AG09319 (cell line): ENCODE data around the gene C14orf180.
"Not testable (repeated sequence)": the region's sequence is repeated elsewhere in the genome, so short reads cannot be mapped to it uniquely, and the experiment has no call there.

ENCODE experiments used
- DNase-seq: peaks from one replicate; pipeline ENCODE4 v3.0.0-alpha.2; 2010; ENCODE audit warnings: low read depth; ENCODE audit errors: extremely low read depth
- TF ChIP-seq, protein P1 (sequence below): IDR thresholded peaks from 2 replicates; pipeline ENCODE4 v1.5.1; 2011; ENCODE audit warnings: low read depth, mild to moderate bottlenecking, inconsistent platforms, low read length, moderate library complexity

The C14orf180 gene

DNA sequence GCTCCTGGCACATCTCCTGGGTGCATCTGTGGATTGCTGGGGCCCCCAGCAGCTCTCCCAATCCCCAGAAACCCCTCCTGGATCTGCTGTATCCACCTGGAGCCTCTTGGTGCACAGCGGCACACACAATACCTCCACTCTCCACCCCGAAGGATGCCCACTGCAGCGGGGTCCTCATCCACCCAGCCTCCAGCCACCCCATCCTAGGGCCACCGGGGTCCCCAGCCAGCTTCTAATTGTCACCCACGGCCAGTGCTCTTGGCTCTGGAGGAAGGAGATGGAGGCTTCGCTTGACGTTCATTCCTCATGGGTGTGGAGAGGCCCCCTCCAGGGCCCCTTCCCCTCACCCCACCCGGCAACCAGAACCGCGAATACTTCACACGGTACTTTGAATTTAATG, 56.6 kb downstream of the C14orf180 start:
- TF ChIP-seq, protein P1, sequence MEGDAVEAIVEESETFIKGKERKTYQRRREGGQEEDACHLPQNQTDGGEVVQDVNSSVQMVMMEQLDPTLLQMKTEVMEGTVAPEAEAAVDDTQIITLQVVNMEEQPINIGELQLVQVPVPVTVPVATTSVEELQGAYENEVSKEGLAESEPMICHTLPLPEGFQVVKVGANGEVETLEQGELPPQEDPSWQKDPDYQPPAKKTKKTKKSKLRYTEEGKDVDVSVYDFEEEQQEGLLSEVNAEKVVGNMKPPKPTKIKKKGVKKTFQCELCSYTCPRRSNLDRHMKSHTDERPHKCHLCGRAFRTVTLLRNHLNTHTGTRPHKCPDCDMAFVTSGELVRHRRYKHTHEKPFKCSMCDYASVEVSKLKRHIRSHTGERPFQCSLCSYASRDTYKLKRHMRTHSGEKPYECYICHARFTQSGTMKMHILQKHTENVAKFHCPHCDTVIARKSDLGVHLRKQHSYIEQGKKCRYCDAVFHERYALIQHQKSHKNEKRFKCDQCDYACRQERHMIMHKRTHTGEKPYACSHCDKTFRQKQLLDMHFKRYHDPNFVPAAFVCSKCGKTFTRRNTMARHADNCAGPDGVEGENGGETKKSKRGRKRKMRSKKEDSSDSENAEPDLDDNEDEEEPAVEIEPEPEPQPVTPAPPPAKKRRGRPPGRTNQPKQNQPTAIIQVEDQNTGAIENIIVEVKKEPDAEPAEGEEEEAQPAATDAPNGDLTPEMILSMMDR: no peak
- no peak for DNase-seq

DNA sequence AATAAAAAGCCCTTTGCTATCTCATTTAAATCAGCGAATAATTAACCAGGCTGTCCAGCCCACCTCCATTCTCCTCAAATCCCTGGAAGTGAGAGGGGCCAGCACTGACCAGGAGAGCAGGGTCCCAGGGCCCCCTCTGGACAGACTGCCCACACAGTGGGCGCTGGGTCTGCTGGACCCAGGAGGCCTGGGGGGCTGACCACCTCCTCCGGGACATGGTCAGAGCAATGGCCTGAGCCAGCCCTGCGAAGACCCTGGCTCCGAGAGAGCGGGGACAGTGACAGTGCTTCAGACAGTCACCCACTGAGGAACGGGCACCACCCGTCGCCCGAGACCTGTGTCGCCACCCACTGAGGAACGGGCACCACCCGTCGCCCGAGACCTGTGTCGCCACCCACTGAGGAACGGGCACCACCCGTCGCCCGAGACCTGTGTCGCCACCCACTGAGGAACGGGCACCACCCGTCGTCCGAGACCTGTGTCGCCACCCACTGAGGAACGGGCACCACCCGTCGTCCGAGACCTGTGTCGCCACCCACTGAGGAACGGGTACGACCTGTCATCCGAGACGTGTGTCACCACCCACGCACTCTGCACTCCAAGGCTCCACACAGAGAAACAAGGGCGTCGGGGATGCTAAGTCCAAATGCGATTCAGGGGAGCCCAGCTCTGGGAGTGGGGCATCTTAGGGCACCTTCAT, 57.4 kb downstream of the C14orf180 start:
- DNase-seq: not testable (repeated sequence)

DNA sequence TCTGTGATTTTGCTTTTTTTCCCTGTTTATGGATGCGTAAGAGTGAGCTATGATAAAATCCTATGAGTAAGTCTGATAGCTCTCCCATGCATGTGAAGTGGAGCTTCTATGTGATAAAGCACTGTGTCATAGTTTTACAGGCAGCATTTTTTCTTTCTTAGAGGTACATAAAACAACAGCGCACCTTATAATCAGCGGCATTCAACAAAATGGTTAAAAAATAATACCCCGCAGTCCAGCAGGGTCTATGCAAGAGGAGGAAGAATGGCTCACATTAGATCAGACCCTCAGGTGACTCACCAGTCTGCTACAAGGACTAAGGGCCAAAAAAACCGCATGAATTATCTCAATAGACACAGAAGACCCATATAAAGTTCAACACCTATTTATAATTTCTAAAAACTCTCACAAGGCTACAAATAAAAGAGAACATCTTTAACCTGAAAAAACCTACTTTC, 58.0 kb downstream of the C14orf180 start:
- TF ChIP-seq, protein P1: no peak
- DNase-seq: no peak

DNA sequence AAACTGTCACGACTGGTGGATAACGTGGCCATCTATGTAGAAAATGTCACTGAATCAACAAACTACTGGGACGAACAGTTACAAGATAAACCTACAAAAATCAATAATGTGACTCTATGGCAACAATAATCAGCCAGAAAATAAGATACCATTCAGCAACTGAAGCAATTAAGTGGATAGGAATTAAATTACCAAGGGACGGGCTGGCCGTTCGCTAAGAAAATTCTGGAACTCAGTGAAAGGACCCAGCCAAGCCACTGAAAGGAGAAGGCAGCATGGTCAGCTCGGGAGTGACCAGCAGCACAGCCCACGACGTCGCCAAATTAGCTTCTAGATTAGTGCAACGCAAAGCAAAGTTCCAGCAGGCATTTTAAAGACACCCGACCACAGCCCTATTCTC, 58.6 kb downstream of the C14orf180 start:
- no peak for DNase-seq
- TF ChIP-seq, protein P1: no peak

DNA sequence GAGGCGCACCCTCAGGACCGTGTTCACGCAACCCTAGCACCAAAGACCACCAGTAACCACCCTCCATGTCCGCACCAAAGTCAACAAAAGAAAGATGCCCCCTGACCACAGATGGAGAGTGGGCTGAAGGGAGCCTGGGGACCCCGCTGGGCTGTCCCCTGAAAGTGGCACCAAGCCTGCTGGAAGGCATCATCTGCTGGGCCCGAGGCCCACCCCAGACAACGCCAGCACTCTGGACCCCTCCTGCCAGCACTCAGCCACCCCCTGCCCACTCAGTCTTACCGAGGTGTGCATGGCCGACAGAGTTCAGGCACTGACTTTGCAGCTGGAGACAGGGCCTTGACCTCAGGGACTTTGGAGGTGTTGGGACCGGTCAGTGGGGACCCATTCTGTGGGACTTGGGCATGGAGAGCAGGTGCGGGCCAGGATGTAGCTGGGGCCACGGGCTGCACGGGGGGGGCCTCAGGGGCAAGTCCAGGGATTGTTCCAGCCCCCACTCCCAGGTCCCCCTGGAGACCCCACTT, 59.4 kb downstream of the C14orf180 start:
- TF ChIP-seq, protein P1: no peak
- no peak for DNase-seq

DNA sequence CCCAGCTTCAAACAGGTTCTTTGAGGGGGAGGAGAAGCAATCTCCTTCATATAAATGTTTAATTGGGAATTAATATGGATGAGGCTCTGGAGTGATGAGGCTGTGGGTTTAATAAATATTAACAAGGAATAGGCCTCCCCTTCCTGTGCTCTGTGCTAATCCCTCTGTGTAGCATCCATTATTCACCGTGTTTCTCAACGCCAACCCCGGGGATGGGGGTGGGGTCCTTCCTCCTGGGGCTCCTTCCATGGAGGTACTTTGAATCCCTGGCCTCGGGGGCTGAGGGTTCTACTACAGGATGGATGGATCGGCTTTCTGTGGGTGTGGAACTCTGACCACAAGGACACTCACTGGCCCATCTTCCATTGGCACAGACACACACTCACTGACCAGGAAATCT, 59.9 kb downstream of the C14orf180 start:
- no peak for DNase-seq
- TF ChIP-seq, protein P1: no peak
